Gastrocnemius medialis (tissue), 4 donors: Measurements from ENCODE around the gene GFOD1. TPM values are rescaled to one million over a fixed set of nuclear protein-coding genes. Genes with fewer than 3 reads are reported as not detected.
A peak's percentile ranks its signal among the peaks of the same experiment; 100 is the strongest.

Experiments
- ATAC-seq, 2 donors: fragments of 150-250 bp; one replicate each; pipeline ENCODE4 v1.9.1; 2016
- DNase-seq, 2 donors: peaks; one replicate each; pipeline ENCODE4 v3.0.0-alpha.2; 2019
- H3K27ac ChIP-seq, 4 donors: fragments of 200-600 bp; sonication (generic); 1 replicate in 1 of 4; 2 replicates in 3 of 4; pipeline ENCODE4 v1.5.1; 2016 to 2018; ENCODE audit warnings: mild to moderate bottlenecking in 2 of 4, moderate library complexity in 1 of 4
- H3K27me3 ChIP-seq, 3 donors: fragments of 200-600 bp; sonication (generic) in 2 of 3; 1 replicate in 1 of 3; 2 replicates in 2 of 3; pipeline versions ENCODE4 v1.5.1 to v1.6.0; 2016 to 2019; ENCODE audit warnings: mild to moderate bottlenecking in 1 of 3, moderate library complexity in 1 of 3
- H3K36me3 ChIP-seq, 2 donors: fragments of 200-600 bp; sonication (generic) in 1 of 2; one replicate each; pipeline ENCODE4 v1.5.1; 2017 to 2018
- H3K4me1 ChIP-seq, 2 donors: fragments of 200-600 bp; sonication (generic) in 1 of 2; one replicate each; pipeline ENCODE4 v1.5.1; 2016 to 2017; ENCODE audit warnings: mild to moderate bottlenecking in 2 of 2
- H3K4me3 ChIP-seq, 4 donors: fragments of 200-600 bp; sonication (generic) in 3 of 4; 1 replicate in 1 of 4; 2 replicates in 3 of 4; pipeline ENCODE4 v1.5.1; 2016 to 2019; ENCODE audit warnings: mild to moderate bottlenecking in 2 of 4
- H3K9me3 ChIP-seq, 3 donors: fragments of 200-600 bp; sonication (generic) in 2 of 3; 1 replicate in 1 of 3; 2 replicates in 2 of 3; pipeline ENCODE4 v1.5.1; 2016 to 2019
- POLR2A ChIP-seq, 2 donors: fragments of 450-650 bp; IDR thresholded peaks; one replicate each; pipeline ENCODE4 v1.6.1; 2017; ENCODE audit warnings: antibody characterized with exemption in 2 of 2, mild to moderate bottlenecking in 2 of 2, moderate library complexity in 2 of 2
- in situ Hi-C, 4 donors: fragments of 200-750 bp; cut with MboI; loops; one replicate each; pipeline versions ENCODE4 v1.15.0 to v1.8.0; 2017; ENCODE audit warnings: low sequenced_read_pairs in 4 of 4
- intact Hi-C: fragments of 100-400 bp; cut with DNase I; formaldehyde crosslinking; loops from one replicate; pipeline ENCODE4 v1.15.1; 2023; ENCODE audit warnings: low total_unique reads
- total RNA-seq, 4 donors: library from RNA; depleted of rRNA; stranded (reverse); fragments of >200 nt; gene quantifications; one replicate each; pipeline versions ENCODE4 v1.1.0 to v1.2.3, GENCODE V29; 2016
- TF ChIP-seq, protein P1 (sequence below), 5 experiments: fragments of 450-650 bp in 3 of 5; fragments of 200-600 bp in 2 of 5; sonication (generic) in 2 of 5; IDR thresholded peaks in 4 of 5; conservative IDR thresholded peaks in 1 of 5; 1 replicate in 4 of 5; 2 replicates in 1 of 5; pipeline ENCODE4 v1.5.1; 2016 to 2019; ENCODE audit warnings: antibody characterized with exemption in 5 of 5, mild to moderate bottlenecking in 3 of 5, moderate library complexity in 3 of 5

Gene GFOD1
- total RNA-seq, 4 donors from 2014 or later = 9.0 to 31.8 (median 16.9) TPM

DNA sequence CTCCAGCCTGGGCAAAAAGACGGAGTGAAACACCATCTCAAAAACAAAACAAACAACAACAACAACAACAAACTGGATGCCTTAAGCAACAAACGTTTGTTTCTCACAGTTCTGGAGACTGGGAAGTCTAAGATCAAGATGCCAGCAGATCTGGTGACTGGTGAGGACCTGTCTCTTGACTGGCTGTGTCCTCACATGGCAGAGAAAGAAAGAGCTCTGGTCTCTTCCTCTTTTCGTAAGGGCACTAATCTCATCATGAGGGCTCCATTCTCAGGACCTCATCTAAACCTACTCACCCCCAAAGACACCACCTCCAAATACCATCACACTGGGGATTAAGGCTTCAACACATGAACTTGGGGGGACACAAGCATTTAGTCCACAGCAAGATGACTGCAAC, 13.5 kb upstream of the GFOD1 start:
- no peaks in the 10 kb centered on the region for H3K9me3 ChIP-seq
- no peak overlapping the region for H3K27ac ChIP-seq
- H3K4me3 ChIP-seq = no peak overlapping the region
- DNase-seq (no peak), ATAC-seq (no peak)
- in situ Hi-C loops (no loop called here), intact Hi-C loops (no loop called here)
- TF ChIP-seq, protein P1, sequence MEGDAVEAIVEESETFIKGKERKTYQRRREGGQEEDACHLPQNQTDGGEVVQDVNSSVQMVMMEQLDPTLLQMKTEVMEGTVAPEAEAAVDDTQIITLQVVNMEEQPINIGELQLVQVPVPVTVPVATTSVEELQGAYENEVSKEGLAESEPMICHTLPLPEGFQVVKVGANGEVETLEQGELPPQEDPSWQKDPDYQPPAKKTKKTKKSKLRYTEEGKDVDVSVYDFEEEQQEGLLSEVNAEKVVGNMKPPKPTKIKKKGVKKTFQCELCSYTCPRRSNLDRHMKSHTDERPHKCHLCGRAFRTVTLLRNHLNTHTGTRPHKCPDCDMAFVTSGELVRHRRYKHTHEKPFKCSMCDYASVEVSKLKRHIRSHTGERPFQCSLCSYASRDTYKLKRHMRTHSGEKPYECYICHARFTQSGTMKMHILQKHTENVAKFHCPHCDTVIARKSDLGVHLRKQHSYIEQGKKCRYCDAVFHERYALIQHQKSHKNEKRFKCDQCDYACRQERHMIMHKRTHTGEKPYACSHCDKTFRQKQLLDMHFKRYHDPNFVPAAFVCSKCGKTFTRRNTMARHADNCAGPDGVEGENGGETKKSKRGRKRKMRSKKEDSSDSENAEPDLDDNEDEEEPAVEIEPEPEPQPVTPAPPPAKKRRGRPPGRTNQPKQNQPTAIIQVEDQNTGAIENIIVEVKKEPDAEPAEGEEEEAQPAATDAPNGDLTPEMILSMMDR (IDR thresholded peaks at IDR 0.05 in 4 of 5, conservative IDR thresholded peaks at IDR 0.05 in 1 of 5) = no peak
- no peak for TF ChIP-seq POLR2A (IDR thresholded peaks at IDR 0.05)
- H3K36me3 ChIP-seq = no peaks in the 10 kb centered on the region
- H3K4me1 ChIP-seq = peaks cover 0 to 5% of the 10 kb centered on the region in 2 donors
- H3K27me3 ChIP-seq = no peaks in the 10 kb centered on the region

DNA sequence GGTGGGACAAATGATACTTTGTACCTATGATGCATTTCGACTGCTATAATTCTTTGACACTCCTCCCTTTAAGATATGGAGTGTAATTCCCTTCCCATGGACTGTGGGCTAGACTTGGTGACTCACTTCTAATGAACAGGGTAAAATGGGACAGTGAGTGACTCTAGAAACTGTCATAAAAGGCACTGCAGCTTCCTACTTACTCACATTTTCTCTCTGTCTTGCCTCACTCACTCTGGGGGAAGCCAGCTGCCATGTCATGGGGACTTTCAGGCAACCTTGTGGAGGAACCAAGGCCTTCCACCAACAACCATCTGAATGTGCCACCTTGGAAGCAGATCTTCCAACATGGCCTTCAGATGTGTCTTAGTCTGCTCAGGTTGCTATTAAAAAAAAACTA, 12.9 kb upstream of the GFOD1 start:
- intact Hi-C loops (no loop called here), in situ Hi-C loops (no loop called here)

DNA sequence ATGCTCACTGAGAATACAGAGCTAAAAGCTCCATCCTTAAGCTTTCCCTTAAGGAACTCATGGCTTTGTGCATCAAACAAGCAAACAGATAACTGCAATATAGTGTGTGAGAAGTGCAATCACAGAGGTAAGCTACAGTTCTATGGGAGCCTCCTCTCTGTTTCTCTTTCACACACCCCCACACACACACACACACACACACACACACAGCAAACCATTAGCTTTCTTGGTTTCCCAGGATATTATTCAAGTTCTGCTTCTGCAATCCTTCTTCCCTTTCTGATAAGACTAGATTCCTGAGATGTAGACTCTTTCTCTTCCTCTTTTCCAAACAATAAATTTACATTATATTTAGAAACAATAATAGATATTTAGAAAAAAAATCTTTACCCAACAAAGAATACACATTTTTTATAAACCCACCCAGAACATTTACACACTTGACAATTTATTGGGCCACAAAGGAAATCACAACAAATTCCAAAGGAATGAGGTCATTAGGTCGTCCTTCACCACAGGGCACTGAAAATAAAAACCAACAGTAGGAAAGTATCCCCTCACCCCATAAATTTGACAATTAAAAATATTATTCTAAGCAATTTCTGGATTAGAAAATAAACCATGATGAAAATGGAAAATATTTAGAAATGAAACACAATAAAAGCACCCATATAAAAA, 9.3 kb upstream of the GFOD1 start:
- Histone ChIP-seq H3K27me3 (no peaks in the 10 kb centered on the region), H3K27ac (no peak overlapping the region), H3K36me3 (no peaks in the 10 kb centered on the region), H3K4me1 (peaks cover 0 to 18% of the 10 kb centered on the region in 2 donors), H3K4me3 (no peak overlapping the region), H3K9me3 (no peaks in the 10 kb centered on the region)
- ATAC-seq = no peak
- no peak for TF ChIP-seq POLR2A (IDR thresholded peaks at IDR 0.05)
- TF ChIP-seq, protein P1 (IDR thresholded peaks at IDR 0.05 in 4 of 5, conservative IDR thresholded peaks at IDR 0.05 in 1 of 5) = no peak
- intact Hi-C loops (no loop called here), in situ Hi-C loops (no loop called here)
- no peak for DNase-seq

More for the DNA sequence above, 12.9 kb upstream of the GFOD1 start:
- TF ChIP-seq, protein P1 (IDR thresholded peaks at IDR 0.05 in 4 of 5, conservative IDR thresholded peaks at IDR 0.05 in 1 of 5) = no peak
- no peak for TF ChIP-seq POLR2A (IDR thresholded peaks at IDR 0.05)
- Histone ChIP-seq H3K27ac (no peak overlapping the region), H3K4me3 (no peak overlapping the region), H3K4me1 (peaks cover 0 to 12% of the 10 kb centered on the region in 2 donors), H3K9me3 (no peaks in the 10 kb centered on the region), H3K36me3 (no peaks in the 10 kb centered on the region), H3K27me3 (no peaks in the 10 kb centered on the region)
- ATAC-seq = no peak
- no peak for DNase-seq

DNA sequence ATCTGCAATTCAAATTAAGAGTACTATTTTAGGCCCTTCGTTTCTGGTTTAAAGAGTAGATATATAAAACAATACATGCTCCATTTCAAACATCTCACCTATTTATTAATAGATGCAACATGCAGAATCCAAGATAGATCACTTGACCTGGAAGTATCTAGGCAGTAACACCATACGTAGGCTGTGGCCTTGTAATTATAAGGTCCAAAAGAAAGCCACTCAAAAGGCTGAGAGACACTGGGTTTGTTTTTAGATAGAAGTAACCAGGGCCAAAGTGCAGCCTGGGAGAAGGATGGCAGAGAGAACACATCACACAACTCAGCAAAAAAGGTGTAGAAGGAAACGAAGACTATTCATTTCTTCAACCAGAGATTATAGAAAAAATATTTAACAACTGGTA, 8.4 kb upstream of the GFOD1 start:
- no peak for DNase-seq
- Histone ChIP-seq H3K4me1 (peaks cover 0 to 18% of the 10 kb centered on the region in 2 donors), H3K27ac (peak overlapping the region in 2 of 4 donors; percentile 3 to 55), H3K36me3 (no peaks in the 10 kb centered on the region), H3K27me3 (no peaks in the 10 kb centered on the region), H3K9me3 (no peaks in the 10 kb centered on the region), H3K4me3 (no peak overlapping the region)
- intact Hi-C loops = no loop called here
- no peak for ATAC-seq
- TF ChIP-seq, protein P1 (IDR thresholded peaks at IDR 0.05 in 4 of 5, conservative IDR thresholded peaks at IDR 0.05 in 1 of 5) = no peak
- no peak for TF ChIP-seq POLR2A (IDR thresholded peaks at IDR 0.05)
- in situ Hi-C loops = no loop called here
